Liver (tissue), 9 donors: ENCODE data around the gene AGAP2. TPM values are rescaled to one million over a fixed set of nuclear protein-coding genes. Genes with fewer than 3 reads are reported as not detected.

Experiments
- DNase-seq: peaks from one replicate; pipeline ENCODE4 v3.0.0-alpha.2; 2017; ENCODE audit warnings: low spot score
- H3K27ac ChIP-seq, 2 donors: one replicate each; pipeline ENCODE4 v1.7.0; 2013; ENCODE audit warnings: inconsistent platforms in 2 of 2, low read length in 2 of 2, control low read depth in 1 of 2, low read depth in 1 of 2, mild to moderate bottlenecking in 1 of 2
- H3K27me3 ChIP-seq, 4 donors: one replicate each; pipeline versions ENCODE4 v1.6.1 to v1.7.0; 2013; ENCODE audit warnings: low read length in 3 of 4, inconsistent platforms in 1 of 4, mild to moderate bottlenecking in 1 of 4, moderate library complexity in 1 of 4; ENCODE audit not compliant: control insufficient read depth in 4 of 4, insufficient read depth in 4 of 4
- H3K36me3 ChIP-seq, 4 donors: one replicate each; pipeline versions ENCODE4 v1.6.1 to v1.7.0; 2013; ENCODE audit warnings: low read length in 3 of 4, mild to moderate bottlenecking in 3 of 4, low read depth in 1 of 4, moderate library complexity in 1 of 4; ENCODE audit not compliant: control insufficient read depth in 4 of 4, insufficient read depth in 3 of 4
- H3K4me1 ChIP-seq, 4 donors: one replicate each; pipeline versions ENCODE4 v1.6.1 to v1.7.0; 2013; ENCODE audit warnings: low read length in 3 of 4, mild to moderate bottlenecking in 3 of 4, moderate library complexity in 1 of 4; ENCODE audit not compliant: control insufficient read depth in 4 of 4, insufficient read depth in 4 of 4
- H3K4me3 ChIP-seq, 3 donors: one replicate each; pipeline versions ENCODE4 v1.6.1 to v1.7.0; 2013; ENCODE audit warnings: low read length in 3 of 3, control low read depth in 1 of 3, low read depth in 1 of 3, mild to moderate bottlenecking in 1 of 3
- H3K9ac ChIP-seq, 2 donors: one replicate each; pipeline ENCODE4 v1.7.0; 2013; ENCODE audit warnings: low read length in 2 of 2, mild to moderate bottlenecking in 2 of 2, moderate library complexity in 2 of 2, control low read depth in 1 of 2, low read depth in 1 of 2
- H3K9me3 ChIP-seq, 4 donors: one replicate each; pipeline versions ENCODE4 v1.6.1 to v1.7.0; 2013; ENCODE audit warnings: low read length in 3 of 4; ENCODE audit not compliant: control insufficient read depth in 4 of 4
- EGR1 ChIP-seq, 2 donors: IDR thresholded peaks; 2 replicates each; pipeline ENCODE4 v1.6.1; 2016 to 2018; ENCODE audit warnings: antibody characterized with exemption in 2 of 2, low read depth in 2 of 2
- FOXA1 ChIP-seq: IDR thresholded peaks from 2 replicates; pipeline ENCODE4 v1.6.1; 2016; ENCODE audit warnings: antibody characterized with exemption
- FOXA2 ChIP-seq: IDR thresholded peaks from 2 replicates; pipeline ENCODE4 v1.6.1; 2016; ENCODE audit warnings: antibody characterized with exemption
- GABPA ChIP-seq, 2 donors: IDR thresholded peaks in 1 of 2; conservative IDR thresholded peaks in 1 of 2; 2 replicates each; pipeline ENCODE4 v1.6.1; 2016; ENCODE audit warnings: antibody characterized with exemption in 2 of 2, mild to moderate bottlenecking in 1 of 2, moderate library complexity in 1 of 2
- HNF4A ChIP-seq, 2 donors: conservative IDR thresholded peaks; 2 replicates each; pipeline ENCODE4 v1.6.1; 2016; ENCODE audit warnings: antibody characterized with exemption in 2 of 2, mild to moderate bottlenecking in 2 of 2
- HNF4G ChIP-seq: IDR thresholded peaks from 2 replicates; pipeline ENCODE4 v1.6.1; 2016; ENCODE audit warnings: antibody characterized with exemption
- JUND ChIP-seq, 2 donors: IDR thresholded peaks; 2 replicates each; pipeline ENCODE4 v1.6.1; 2016; ENCODE audit warnings: antibody characterized with exemption in 2 of 2
- MAX ChIP-seq: IDR thresholded peaks from 2 replicates; pipeline ENCODE4 v1.6.1; 2016; ENCODE audit warnings: antibody characterized with exemption
- NR2F2 ChIP-seq: IDR thresholded peaks from 2 replicates; pipeline ENCODE4 v1.6.1; 2016; ENCODE audit warnings: antibody characterized with exemption
- RAD21 ChIP-seq, 2 donors: IDR thresholded peaks; 2 replicates each; pipeline ENCODE4 v1.6.1; 2016; ENCODE audit warnings: antibody characterized with exemption in 2 of 2, mild to moderate bottlenecking in 2 of 2
- RXRA ChIP-seq, 2 donors: IDR thresholded peaks; 2 replicates each; pipeline ENCODE4 v1.6.1; 2017 to 2018; ENCODE audit warnings: antibody characterized with exemption in 2 of 2, mild to moderate bottlenecking in 1 of 2
- SP1 ChIP-seq: IDR thresholded peaks from 2 replicates; pipeline ENCODE4 v1.6.1; 2018; ENCODE audit warnings: antibody characterized with exemption, mild to moderate bottlenecking
- TAF1 ChIP-seq: conservative IDR thresholded peaks from 2 replicates; pipeline ENCODE4 v1.6.1; 2016; ENCODE audit warnings: antibody characterized with exemption, mild to moderate bottlenecking
- YY1 ChIP-seq: IDR thresholded peaks from 2 replicates; pipeline ENCODE4 v1.6.1; 2016; ENCODE audit warnings: antibody characterized with exemption, mild to moderate bottlenecking
- ZBTB33 ChIP-seq: IDR thresholded peaks from 2 replicates; pipeline ENCODE4 v1.6.1; 2016; ENCODE audit warnings: antibody characterized with exemption
- WGBS: extraction: QIAGEN DNeasy Blood & Tissue Kit; methylation state at CpG from one replicate; pipeline ENCODE4 v1.1.7; 2013; 5-methylcytosine and 5-hydroxymethylcytosine counted together
- polyA plus RNA-seq, 2 donors: library from polyadenylated mRNA; stranded (reverse) in 1 of 2; unstranded in 1 of 2; fragments of 200-250 nt in 1 of 2; fragments of >200 nt in 1 of 2; fragmentation: Nextera tagmentation in 1 of 2; extraction: Ambion mirVana in 1 of 2; gene quantifications; one replicate each; pipeline versions ENCODE4 v1.2.1 to v1.2.3, GENCODE V29; 2013 to 2015
- total RNA-seq, 2 donors: library from RNA; depleted of rRNA; stranded (reverse); fragments of >200 nt; gene quantifications; one replicate each; pipeline ENCODE4 v1.2.3, GENCODE V29; 2014
- TF ChIP-seq, protein P1 (sequence below): IDR thresholded peaks from 2 replicates; pipeline ENCODE4 v1.6.1; 2016; ENCODE audit warnings: antibody characterized with exemption
- TF ChIP-seq, protein P2 (sequence below): IDR thresholded peaks from 2 replicates; pipeline ENCODE4 v1.6.1; 2016; ENCODE audit warnings: antibody characterized with exemption, mild to moderate bottlenecking
- TF ChIP-seq, protein P3 (sequence below): fragments of 150-350 bp; IDR thresholded peaks from 2 replicates; pipeline ENCODE4 v1.5.1; 2017; ENCODE audit warnings: improper control_type of control experiment, low read depth, low read length; ENCODE audit not compliant: missing input control
- donor health status: healthy.
- donor health status: healthy.
- donor health status: healthy.
- donor health status: healthy.
- donor health status: healthy.

The AGAP2 gene
- total and polyA plus RNA-seq, 4 donors = 0.18 to 1.7 (median 0.64) TPM

DNA sequence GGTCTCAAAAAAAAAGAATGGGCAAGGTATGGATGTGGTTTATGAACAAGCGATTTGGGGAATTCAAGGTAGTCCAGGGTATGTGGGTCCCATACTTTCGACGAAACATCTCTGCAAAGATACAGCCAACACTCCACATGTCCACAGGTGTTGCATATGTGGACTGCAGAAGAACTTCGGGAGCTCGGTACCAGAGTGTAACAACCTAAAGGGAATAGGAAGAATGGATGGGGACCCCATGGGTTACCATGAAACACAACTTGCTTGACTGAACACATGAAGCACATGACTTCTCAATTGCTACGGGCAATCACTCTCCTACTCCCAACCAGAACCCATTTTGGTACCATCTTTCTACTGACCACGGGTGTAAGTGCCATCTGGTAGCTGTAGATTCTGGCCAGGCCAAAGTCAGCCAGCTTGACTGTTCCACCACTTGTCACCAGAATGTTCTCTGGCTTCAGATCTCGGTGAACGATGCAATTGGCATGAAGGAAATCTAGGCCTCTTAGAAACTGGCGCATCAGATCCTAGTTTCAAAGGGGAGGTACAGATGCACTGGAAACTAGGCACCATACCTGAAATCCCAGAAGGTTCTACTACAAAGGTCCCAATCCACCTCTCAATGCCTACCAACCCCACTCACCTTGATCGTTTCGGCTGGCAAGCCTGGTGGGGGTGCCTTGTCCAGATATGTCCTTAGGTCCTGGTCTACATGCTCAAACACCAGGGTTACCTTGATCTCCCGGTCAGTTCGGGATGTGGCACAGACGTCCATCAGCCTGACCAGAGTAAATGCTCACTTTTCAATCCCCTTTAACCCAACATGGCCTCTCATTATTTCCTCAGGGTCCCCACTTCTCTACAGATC is 12.3 kb upstream of the AGAP2 start:
- no peaks in the 10 kb centered on the region for H3K27me3 ChIP-seq
- WGBS = 93% methylated on average over 15 of the region's 15 CpGs
- no peaks in the 10 kb centered on the region for H3K9me3 ChIP-seq
- no peak for TF ChIP-seq RAD21 (IDR thresholded peaks at IDR 0.05)
- TF ChIP-seq MAX = no peak
- no peak for TF ChIP-seq HNF4G
- TF ChIP-seq, protein P1, sequence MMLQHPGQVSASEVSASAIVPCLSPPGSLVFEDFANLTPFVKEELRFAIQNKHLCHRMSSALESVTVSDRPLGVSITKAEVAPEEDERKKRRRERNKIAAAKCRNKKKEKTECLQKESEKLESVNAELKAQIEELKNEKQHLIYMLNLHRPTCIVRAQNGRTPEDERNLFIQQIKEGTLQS = no peak
- TF ChIP-seq NR2F2 = no peak
- TF ChIP-seq GABPA (IDR thresholded peaks at IDR 0.05 in 1 of 2, conservative IDR thresholded peaks at IDR 0.05 in 1 of 2) = no peak
- TF ChIP-seq RXRA (IDR thresholded peaks at IDR 0.05) = no peak
- no peak for TF ChIP-seq SP1
- TF ChIP-seq, protein P2, sequence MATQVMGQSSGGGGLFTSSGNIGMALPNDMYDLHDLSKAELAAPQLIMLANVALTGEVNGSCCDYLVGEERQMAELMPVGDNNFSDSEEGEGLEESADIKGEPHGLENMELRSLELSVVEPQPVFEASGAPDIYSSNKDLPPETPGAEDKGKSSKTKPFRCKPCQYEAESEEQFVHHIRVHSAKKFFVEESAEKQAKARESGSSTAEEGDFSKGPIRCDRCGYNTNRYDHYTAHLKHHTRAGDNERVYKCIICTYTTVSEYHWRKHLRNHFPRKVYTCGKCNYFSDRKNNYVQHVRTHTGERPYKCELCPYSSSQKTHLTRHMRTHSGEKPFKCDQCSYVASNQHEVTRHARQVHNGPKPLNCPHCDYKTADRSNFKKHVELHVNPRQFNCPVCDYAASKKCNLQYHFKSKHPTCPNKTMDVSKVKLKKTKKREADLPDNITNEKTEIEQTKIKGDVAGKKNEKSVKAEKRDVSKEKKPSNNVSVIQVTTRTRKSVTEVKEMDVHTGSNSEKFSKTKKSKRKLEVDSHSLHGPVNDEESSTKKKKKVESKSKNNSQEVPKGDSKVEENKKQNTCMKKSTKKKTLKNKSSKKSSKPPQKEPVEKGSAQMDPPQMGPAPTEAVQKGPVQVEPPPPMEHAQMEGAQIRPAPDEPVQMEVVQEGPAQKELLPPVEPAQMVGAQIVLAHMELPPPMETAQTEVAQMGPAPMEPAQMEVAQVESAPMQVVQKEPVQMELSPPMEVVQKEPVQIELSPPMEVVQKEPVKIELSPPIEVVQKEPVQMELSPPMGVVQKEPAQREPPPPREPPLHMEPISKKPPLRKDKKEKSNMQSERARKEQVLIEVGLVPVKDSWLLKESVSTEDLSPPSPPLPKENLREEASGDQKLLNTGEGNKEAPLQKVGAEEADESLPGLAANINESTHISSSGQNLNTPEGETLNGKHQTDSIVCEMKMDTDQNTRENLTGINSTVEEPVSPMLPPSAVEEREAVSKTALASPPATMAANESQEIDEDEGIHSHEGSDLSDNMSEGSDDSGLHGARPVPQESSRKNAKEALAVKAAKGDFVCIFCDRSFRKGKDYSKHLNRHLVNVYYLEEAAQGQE = no peak
- TF ChIP-seq HNF4A (conservative IDR thresholded peaks at IDR 0.05) = no peak
- TF ChIP-seq YY1 = no peak
- TF ChIP-seq JUND (IDR thresholded peaks at IDR 0.05) = no peak
- no peak for TF ChIP-seq EGR1 (IDR thresholded peaks at IDR 0.05; ENCODE audit: low read depth in 2 of 2)
- TF ChIP-seq ZBTB33 = no peak
- no peak for DNase-seq
- H3K36me3 ChIP-seq = peaks cover 4 to 22% (median 15%) of the 10 kb centered on the region in 4 donors
- peak overlapping the region in 1 of 2 donors; percentile 83 for H3K9ac ChIP-seq
- H3K27ac ChIP-seq = peak overlapping the region in 1 of 2 donors; percentile 83
- peak overlapping the region in 2 of 3 donors; percentile 85 for H3K4me3 ChIP-seq
- peaks cover 6 to 28% (median 19%) of the 10 kb centered on the region in 4 donors for H3K4me1 ChIP-seq

DNA sequence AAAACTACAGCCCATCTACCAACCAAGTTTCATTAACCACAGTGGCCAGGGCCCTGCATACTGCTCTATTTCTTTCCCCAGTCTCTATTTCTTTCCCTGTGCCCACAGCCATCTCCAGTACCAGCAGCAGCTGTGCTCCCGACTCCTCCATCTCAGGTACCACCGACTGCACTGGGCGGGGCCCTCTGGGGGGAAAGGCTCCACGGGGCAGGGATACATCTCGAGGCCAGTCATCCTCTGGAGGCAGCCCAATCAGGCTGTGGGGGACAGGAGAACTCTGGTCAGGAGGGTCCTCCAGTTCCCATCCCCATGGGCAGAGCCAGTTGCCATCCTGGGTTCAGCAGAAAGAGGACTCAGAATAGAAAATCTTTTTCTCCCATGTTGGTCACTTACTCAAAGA is 10.5 kb upstream of the AGAP2 start:
- DNase-seq = no peak
- 94% methylated on average over 5 of the region's 5 CpGs for WGBS
- Histone ChIP-seq H3K9ac (no peak overlapping the region), H3K9me3 (no peaks in the 10 kb centered on the region), H3K4me1 (peaks cover 11 to 30% (median 20%) of the 10 kb centered on the region in 4 donors), H3K36me3 (peaks cover 4 to 22% (median 15%) of the 10 kb centered on the region in 4 donors), H3K4me3 (no peak overlapping the region), H3K27me3 (no peaks in the 10 kb centered on the region), H3K27ac (no peak overlapping the region)
- TF ChIP-seq RXRA (IDR thresholded peaks at IDR 0.05) = no peak
- no peak for TF ChIP-seq FOXA2
- TF ChIP-seq MAX = no peak
- no peak for TF ChIP-seq HNF4G
- no peak for TF ChIP-seq EGR1 (IDR thresholded peaks at IDR 0.05; ENCODE audit: low read depth in 2 of 2)
- TF ChIP-seq GABPA (IDR thresholded peaks at IDR 0.05 in 1 of 2, conservative IDR thresholded peaks at IDR 0.05 in 1 of 2) = no peak
- TF ChIP-seq NR2F2 = no peak
- TF ChIP-seq YY1 = no peak
- no peak for TF ChIP-seq SP1
- TF ChIP-seq, protein P3, sequence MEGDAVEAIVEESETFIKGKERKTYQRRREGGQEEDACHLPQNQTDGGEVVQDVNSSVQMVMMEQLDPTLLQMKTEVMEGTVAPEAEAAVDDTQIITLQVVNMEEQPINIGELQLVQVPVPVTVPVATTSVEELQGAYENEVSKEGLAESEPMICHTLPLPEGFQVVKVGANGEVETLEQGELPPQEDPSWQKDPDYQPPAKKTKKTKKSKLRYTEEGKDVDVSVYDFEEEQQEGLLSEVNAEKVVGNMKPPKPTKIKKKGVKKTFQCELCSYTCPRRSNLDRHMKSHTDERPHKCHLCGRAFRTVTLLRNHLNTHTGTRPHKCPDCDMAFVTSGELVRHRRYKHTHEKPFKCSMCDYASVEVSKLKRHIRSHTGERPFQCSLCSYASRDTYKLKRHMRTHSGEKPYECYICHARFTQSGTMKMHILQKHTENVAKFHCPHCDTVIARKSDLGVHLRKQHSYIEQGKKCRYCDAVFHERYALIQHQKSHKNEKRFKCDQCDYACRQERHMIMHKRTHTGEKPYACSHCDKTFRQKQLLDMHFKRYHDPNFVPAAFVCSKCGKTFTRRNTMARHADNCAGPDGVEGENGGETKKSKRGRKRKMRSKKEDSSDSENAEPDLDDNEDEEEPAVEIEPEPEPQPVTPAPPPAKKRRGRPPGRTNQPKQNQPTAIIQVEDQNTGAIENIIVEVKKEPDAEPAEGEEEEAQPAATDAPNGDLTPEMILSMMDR = no peak
- TF ChIP-seq FOXA1 = no peak
- TF ChIP-seq, protein P2 = no peak
- TF ChIP-seq RAD21 (IDR thresholded peaks at IDR 0.05) = no peak
- no peak for TF ChIP-seq HNF4A (conservative IDR thresholded peaks at IDR 0.05)
- TF ChIP-seq TAF1 = no peak
